GM12878 (cell line): ENCODE data around the gene GIGYF2. TPM values are rescaled to one million over a fixed set of nuclear protein-coding genes. Genes with fewer than 3 reads are reported as not detected.

Experiments
- CEBPB ChIP-seq, 2 experiments: fragments of 150-350 bp in 1 of 2; IDR thresholded peaks; 2 replicates each; pipeline ENCODE4 v1.6.1; 2012 to 2014; ENCODE audit warnings: low read depth in 2 of 2, low read length in 2 of 2, borderline replicate concordance in 1 of 2, inconsistent platforms in 1 of 2
- PML ChIP-seq: IDR thresholded peaks from 2 replicates; pipeline ENCODE4 v1.6.1; 2012; ENCODE audit warnings: low read length, inconsistent platforms
- POU2F2 ChIP-seq: IDR thresholded peaks from 3 replicates; pipeline ENCODE4 v1.6.1; 2011; ENCODE audit warnings: low read depth, mild to moderate bottlenecking, low read length, borderline replicate concordance
- TARDBP ChIP-seq: IDR thresholded peaks from 2 replicates; pipeline ENCODE4 v1.6.1; 2016; ENCODE audit warnings: borderline replicate concordance
- polyA plus RNA-seq, 11 experiments: library from polyadenylated mRNA; depleted of rRNA in 4 of 11; unstranded in 6 of 11; stranded (reverse) in 5 of 11; fragments of >200 nt; fragmentation: Nextera tagmentation in 4 of 11; fragmentation: Illumina TruSeq in 1 of 11; extraction: Ambion mirVana in 4 of 11; extraction: Trizol in 1 of 11; gene quantifications; 1 replicate in 1 of 11; 2 replicates in 10 of 11; pipeline versions ENCODE4 v1.2.1 to v1.2.3, GENCODE V29; 2011 to 2016; ENCODE audit warnings: inconsistent platforms in 2 of 11, missing spikeins in 2 of 11, low read depth in 1 of 11
- total RNA-seq, 4 experiments: library from RNA; depleted of rRNA in 3 of 4; stranded (reverse); fragments of >200 nt in 3 of 4; fragmentation: Illumina TruSeq in 1 of 4; extraction: Trizol in 1 of 4; gene quantifications; 2 replicates each; pipeline versions ENCODE4 v1.2.1 to v1.2.3, GENCODE V29; 2013 to 2021
- TF ChIP-seq, protein P1 (sequence below): fragments of 450-650 bp; IDR thresholded peaks from 2 replicates; pipeline ENCODE4 v1.6.1; 2018; ENCODE audit warnings: borderline replicate concordance, mild to moderate bottlenecking; ENCODE audit not compliant: partially characterized antibody
- TF ChIP-seq, protein P2 (sequence below): fragments of 450-650 bp; formaldehyde crosslinking; IDR thresholded peaks from 2 replicates; pipeline ENCODE4 v1.4.0; 2020; ENCODE audit warnings: mild to moderate bottlenecking, moderate library complexity
- TF ChIP-seq, protein P3 (sequence below): IDR thresholded peaks from 2 replicates; pipeline ENCODE4 v1.6.1; 2011; ENCODE audit warnings: low read depth, mild to moderate bottlenecking, low read length, moderate library complexity, borderline replicate concordance; ENCODE audit errors: extremely low read depth

Gene GIGYF2
- total and polyA plus RNA-seq, 10 of the 15 experiments (the other 5 are each of a cell fraction or from before 2014, with no cell fraction given), result 12.2 to 47.2 (median 39.0) TPM

DNA sequence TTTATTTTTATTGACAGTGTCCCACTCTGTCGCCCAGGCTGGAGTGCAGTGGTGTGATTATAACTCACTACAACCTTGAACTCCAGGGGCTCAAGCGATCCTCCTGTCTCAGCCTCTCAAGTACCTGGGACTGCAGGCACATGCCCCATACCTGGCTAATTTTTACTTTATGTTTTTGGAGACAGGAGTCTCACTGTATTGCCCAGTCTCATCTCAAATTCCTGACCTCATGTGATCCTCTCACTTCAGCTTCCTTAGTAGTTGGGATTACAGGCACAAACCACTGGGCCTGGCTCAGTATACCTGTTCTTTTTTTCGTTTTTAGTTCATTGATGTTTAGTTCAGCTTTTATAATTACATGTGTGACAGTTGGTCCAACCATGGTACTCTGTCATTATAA lies 132.9 kb downstream of the GIGYF2 start (continued):
- TF ChIP-seq POU2F2, result no peak
- TF ChIP-seq TARDBP, result no peak
- TF ChIP-seq, protein P1, sequence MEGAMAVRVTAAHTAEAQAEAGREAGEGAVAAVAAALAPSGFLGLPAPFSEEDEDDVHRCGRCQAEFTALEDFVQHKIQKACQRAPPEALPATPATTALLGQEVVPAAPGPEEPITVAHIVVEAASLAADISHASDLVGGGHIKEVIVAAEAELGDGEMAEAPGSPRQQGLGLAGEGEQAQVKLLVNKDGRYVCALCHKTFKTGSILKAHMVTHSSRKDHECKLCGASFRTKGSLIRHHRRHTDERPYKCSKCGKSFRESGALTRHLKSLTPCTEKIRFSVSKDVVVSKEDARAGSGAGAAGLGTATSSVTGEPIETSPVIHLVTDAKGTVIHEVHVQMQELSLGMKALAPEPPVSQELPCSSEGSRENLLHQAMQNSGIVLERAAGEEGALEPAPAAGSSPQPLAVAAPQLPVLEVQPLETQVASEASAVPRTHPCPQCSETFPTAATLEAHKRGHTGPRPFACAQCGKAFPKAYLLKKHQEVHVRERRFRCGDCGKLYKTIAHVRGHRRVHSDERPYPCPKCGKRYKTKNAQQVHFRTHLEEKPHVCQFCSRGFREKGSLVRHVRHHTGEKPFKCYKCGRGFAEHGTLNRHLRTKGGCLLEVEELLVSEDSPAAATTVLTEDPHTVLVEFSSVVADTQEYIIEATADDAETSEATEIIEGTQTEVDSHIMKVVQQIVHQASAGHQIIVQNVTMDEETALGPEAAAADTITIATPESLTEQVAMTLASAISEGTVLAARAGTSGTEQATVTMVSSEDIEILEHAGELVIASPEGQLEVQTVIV, result no peak
- TF ChIP-seq PML, result no peak
- TF ChIP-seq CEBPB (IDR thresholded peaks at IDR 0.05; ENCODE audit: borderline replicate concordance in 1 of 2, low read depth in 2 of 2, low read length in 2 of 2), result no peak
- TF ChIP-seq, protein P2, sequence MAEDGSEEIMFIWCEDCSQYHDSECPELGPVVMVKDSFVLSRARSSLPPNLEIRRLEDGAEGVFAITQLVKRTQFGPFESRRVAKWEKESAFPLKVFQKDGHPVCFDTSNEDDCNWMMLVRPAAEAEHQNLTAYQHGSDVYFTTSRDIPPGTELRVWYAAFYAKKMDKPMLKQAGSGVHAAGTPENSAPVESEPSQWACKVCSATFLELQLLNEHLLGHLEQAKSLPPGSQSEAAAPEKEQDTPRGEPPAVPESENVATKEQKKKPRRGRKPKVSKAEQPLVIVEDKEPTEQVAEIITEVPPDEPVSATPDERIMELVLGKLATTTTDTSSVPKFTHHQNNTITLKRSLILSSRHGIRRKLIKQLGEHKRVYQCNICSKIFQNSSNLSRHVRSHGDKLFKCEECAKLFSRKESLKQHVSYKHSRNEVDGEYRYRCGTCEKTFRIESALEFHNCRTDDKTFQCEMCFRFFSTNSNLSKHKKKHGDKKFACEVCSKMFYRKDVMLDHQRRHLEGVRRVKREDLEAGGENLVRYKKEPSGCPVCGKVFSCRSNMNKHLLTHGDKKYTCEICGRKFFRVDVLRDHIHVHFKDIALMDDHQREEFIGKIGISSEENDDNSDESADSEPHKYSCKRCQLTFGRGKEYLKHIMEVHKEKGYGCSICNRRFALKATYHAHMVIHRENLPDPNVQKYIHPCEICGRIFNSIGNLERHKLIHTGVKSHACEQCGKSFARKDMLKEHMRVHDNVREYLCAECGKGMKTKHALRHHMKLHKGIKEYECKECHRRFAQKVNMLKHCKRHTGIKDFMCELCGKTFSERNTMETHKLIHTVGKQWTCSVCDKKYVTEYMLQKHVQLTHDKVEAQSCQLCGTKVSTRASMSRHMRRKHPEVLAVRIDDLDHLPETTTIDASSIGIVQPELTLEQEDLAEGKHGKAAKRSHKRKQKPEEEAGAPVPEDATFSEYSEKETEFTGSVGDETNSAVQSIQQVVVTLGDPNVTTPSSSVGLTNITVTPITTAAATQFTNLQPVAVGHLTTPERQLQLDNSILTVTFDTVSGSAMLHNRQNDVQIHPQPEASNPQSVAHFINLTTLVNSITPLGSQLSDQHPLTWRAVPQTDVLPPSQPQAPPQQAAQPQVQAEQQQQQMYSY (CRISPR knock-in tag), result no peak
- TF ChIP-seq, protein P3, sequence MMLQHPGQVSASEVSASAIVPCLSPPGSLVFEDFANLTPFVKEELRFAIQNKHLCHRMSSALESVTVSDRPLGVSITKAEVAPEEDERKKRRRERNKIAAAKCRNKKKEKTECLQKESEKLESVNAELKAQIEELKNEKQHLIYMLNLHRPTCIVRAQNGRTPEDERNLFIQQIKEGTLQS, result no peak
